ENCODE results near the gene MAGI2.
"Not testable (repeated sequence)": the region's sequence is repeated elsewhere in the genome, so short reads cannot be mapped to it uniquely, and the experiment has no call there.

Gene MAGI2

DNA sequence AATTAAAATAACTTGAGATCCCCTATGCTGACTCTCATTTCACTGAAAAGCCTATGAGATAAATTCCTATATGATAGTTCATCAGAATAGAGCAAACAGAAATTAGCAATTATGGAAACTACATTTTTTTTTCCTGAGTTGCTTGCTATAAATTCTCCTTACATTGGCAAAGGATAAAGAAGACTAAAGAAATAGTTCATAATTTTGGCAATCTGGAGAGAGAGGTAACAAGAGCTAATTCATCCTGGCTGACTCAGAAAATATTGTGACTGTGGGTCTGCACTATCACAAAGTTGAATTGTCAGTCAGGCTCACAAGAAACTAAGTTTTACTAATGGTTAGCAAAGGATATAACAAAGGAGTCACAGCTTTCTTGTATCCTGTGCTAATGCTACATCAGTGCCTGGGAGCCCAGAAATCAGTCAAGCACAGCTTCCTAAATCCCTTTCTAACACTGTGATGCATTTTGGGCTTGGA lies 483.0 kb downstream of the MAGI2 start:
- no peak for DNase-seq (ENCODE audit: low read depth)
- TF ChIP-seq, protein P1, sequence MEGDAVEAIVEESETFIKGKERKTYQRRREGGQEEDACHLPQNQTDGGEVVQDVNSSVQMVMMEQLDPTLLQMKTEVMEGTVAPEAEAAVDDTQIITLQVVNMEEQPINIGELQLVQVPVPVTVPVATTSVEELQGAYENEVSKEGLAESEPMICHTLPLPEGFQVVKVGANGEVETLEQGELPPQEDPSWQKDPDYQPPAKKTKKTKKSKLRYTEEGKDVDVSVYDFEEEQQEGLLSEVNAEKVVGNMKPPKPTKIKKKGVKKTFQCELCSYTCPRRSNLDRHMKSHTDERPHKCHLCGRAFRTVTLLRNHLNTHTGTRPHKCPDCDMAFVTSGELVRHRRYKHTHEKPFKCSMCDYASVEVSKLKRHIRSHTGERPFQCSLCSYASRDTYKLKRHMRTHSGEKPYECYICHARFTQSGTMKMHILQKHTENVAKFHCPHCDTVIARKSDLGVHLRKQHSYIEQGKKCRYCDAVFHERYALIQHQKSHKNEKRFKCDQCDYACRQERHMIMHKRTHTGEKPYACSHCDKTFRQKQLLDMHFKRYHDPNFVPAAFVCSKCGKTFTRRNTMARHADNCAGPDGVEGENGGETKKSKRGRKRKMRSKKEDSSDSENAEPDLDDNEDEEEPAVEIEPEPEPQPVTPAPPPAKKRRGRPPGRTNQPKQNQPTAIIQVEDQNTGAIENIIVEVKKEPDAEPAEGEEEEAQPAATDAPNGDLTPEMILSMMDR (conservative IDR thresholded peaks at IDR 0.05; ENCODE audit: low read depth, low read length): no peak
- no peak overlapping the region for H3K4me3 ChIP-seq (ENCODE audit: low read depth, low read length)

- H3K4me3 ChIP-seq (ENCODE audit: low read depth, low read length): no peak overlapping the region
- TF ChIP-seq, protein P1 (conservative IDR thresholded peaks at IDR 0.05; ENCODE audit: low read depth, low read length): no peak
- DNase-seq (ENCODE audit: low read depth): no peak
Observed at GRCh38 chr7:78968951-78969350, 484.5 kb downstream of the MAGI2 start.

GRCh38 chr7:78967561-78967960 lies 485.9 kb downstream of the MAGI2 start:
- H3K4me3 ChIP-seq (ENCODE audit: low read depth, low read length); DNase-seq (ENCODE audit: low read depth): not testable (repeated sequence)

DNA sequence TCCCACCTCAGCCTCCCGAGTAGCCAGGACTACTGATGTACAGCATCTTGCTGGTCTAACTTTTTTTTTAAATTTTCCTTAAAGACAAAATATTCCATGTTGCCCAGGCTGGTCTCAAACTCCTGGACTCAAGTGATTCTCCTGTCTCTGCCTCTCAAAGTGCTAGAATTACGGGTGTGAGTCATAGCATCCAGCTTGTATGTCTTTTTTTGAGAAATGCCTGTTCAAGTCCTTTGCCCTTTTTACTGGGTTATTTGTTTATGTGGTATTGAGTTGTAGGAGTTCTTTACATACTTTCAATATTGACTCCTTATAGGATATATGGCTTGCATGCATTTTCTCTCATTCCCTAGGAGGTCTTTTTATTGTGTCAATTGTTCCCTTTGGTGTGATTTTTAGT lies 486.4 kb downstream of the MAGI2 start:
- DNase-seq (ENCODE audit: low read depth): peak; percentile 10
- no peak overlapping the region for H3K4me3 ChIP-seq (ENCODE audit: low read depth, low read length)
- TF ChIP-seq, protein P1 (conservative IDR thresholded peaks at IDR 0.05; ENCODE audit: low read depth, low read length): no peak

- TF ChIP-seq, protein P1 (conservative IDR thresholded peaks at IDR 0.05; ENCODE audit: low read depth, low read length): no peak
- H3K4me3 ChIP-seq (ENCODE audit: low read depth, low read length): no peak overlapping the region
- no peak for DNase-seq (ENCODE audit: low read depth)
Observed at GRCh38 chr7:78959477-78959876, 494.0 kb downstream of the MAGI2 start.

GRCh38 chr7:78955329-78955728 lies 498.1 kb downstream of the MAGI2 start:
- no peak overlapping the region for H3K4me3 ChIP-seq (ENCODE audit: low read depth, low read length)
- TF ChIP-seq, protein P1 (conservative IDR thresholded peaks at IDR 0.05; ENCODE audit: low read depth, low read length): no peak
- DNase-seq (ENCODE audit: low read depth): no peak

GRCh38 chr7:78953726-78954363 lies 499.6 kb downstream of the MAGI2 start:
- DNase-seq (ENCODE audit: low read depth): no peak
- H3K4me3 ChIP-seq (ENCODE audit: low read depth, low read length): no peak overlapping the region
- TF ChIP-seq, protein P1 (conservative IDR thresholded peaks at IDR 0.05; ENCODE audit: low read depth, low read length): no peak

All from choroid plexus epithelial cell (primary cell).